Memory B cell (primary cell): ENCODE results near the gene KRTAP13-1.

ENCODE experiments used
- ATAC-seq: fragments of 150-1000 bp; cut with Tn5 transposase; 2 replicates; pipeline ENCODE4 v1.10.0; 2021; ENCODE audit warnings: low read depth, mild to moderate bottlenecking, moderate library complexity
- DNase-seq, 2 donors: peaks; one replicate each; pipeline ENCODE4 v3.0.0; 2022; ENCODE audit warnings: low spot score in 2 of 2
- H3K27ac Mint-ChIP-seq: one replicate; pipeline ENCODE4 v1.8.0; 2022; ENCODE audit warnings: mild to moderate bottlenecking, moderate library complexity, mixed read lengths
- H3K27me3 Mint-ChIP-seq: one replicate; pipeline ENCODE4 v1.8.0; 2022; ENCODE audit warnings: mixed read lengths
- H3K36me3 Mint-ChIP-seq: one replicate; pipeline ENCODE4 v1.8.0; 2022; ENCODE audit warnings: mild to moderate bottlenecking, mixed read lengths
- H3K4me1 Mint-ChIP-seq: one replicate; pipeline ENCODE4 v1.8.0; 2022; ENCODE audit warnings: mixed read lengths
- H3K4me3 Mint-ChIP-seq: one replicate; pipeline ENCODE4 v1.8.0; 2022; ENCODE audit warnings: mild to moderate bottlenecking, moderate library complexity, mixed read lengths
- H3K9me3 Mint-ChIP-seq: one replicate; pipeline ENCODE4 v1.8.0; 2022; ENCODE audit warnings: mixed read lengths

The KRTAP13-1 gene, protein sequence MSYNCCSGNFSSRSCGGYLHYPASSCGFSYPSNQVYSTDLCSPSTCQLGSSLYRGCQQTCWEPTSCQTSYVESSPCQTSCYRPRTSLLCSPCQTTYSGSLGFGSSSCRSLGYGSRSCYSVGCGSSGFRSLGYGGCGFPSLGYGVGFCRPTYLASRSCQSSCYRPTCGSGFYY

DNA sequence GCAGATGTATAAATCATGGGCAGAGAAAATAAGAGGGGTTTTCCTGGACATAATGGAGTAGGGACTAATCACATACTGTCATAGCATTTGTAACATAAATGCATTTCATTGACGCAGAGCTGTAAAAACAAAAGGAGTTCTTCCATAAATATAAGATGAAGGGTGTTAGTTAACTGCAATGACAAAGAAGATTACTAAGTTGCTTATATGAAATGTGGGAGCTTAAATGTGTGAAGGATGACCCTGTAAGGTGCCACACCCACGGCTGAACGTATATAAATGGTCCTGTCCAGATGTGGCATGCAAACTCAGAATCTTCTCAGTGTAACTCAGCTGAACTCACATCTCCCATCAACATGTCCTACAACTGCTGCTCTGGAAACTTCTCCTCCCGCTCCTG, at the start of gene KRTAP13-1:
Gene KRTAP13-1, plus strand, starts transcription at position 301 of the 400 bp plus-strand sequence. Its CDS starts 56 bp downstream, at position 357.
- no peaks in the 10 kb centered on the region for H3K36me3 Mint-ChIP-seq

DNA sequence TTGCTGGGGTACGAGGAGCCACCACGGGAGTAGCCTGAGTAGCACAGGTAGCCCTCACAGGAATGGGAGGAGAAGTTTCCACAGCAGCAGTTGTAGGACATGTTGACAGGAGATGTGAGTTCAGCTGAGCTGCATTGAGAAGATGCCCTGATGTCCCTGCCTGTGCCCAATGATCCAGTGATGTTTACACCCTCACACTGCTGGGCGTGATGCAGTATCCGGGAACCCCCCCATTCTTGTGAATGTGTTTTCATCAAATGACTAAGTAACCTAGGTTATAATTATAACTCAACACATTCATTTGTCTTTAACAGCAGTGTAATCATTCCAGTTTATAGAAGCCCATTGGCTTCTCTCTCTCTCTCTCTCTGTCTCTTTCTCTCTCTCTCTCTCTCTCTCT, 47.3 kb upstream of the KRTAP13-1 start, which contains the start of gene KRTAP23-1:
Gene KRTAP23-1, minus strand, starts transcription at position 101 of the 400 bp plus-strand sequence. Its CDS starts 0 bp downstream, at position 101.
- no peaks in the 10 kb centered on the region for H3K36me3 Mint-ChIP-seq
- no peak within 1 kb of the TSS for H3K4me3 Mint-ChIP-seq
- no peaks in the 10 kb centered on the region for H3K27me3 Mint-ChIP-seq
- DNase-seq (no peak), ATAC-seq (no peak)
- H3K27ac Mint-ChIP-seq: no peak within 1 kb of the TSS
- no peaks in the 10 kb centered on the region for H3K4me1 Mint-ChIP-seq
- H3K9me3 Mint-ChIP-seq: peaks cover 2% of the 10 kb centered on the region

More for the DNA sequence above, at the start of gene KRTAP13-1:
- H3K9me3 Mint-ChIP-seq: peaks cover 4% of the 10 kb centered on the region
- no peaks in the 10 kb centered on the region for H3K27me3 Mint-ChIP-seq
- ATAC-seq: no peak
- H3K27ac Mint-ChIP-seq: no peak within 1 kb of the TSS
- no peak for DNase-seq
- H3K4me1 Mint-ChIP-seq: no peaks in the 10 kb centered on the region
- H3K4me3 Mint-ChIP-seq: no peak within 1 kb of the TSS

DNA sequence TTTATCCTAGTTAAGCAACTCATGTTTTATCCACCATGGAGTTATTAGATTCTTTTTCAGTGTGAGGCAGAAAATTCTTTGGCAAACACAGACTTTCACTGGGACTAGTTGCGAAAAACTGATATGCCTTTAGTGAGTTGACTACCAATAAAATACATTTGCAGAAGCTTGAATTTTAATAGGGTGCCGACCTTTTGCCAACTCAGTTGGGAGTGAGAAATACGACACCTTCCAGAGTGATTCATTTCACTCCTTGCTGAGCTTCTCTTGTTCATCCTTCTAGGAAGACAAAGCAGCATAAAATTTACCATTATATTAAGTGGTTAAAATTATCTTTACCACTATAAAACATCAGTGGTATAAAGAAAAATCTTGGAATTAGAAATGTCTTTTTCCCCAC, 46.3 kb upstream of the KRTAP13-1 start:
- H3K9me3 Mint-ChIP-seq: peaks cover 6% of the 10 kb centered on the region
- DNase-seq (no peak), ATAC-seq (no peak)
- no peak overlapping the region for H3K4me3 Mint-ChIP-seq
- no peaks in the 10 kb centered on the region for H3K36me3 Mint-ChIP-seq
- H3K4me1 Mint-ChIP-seq: no peaks in the 10 kb centered on the region
- no peaks in the 10 kb centered on the region for H3K27me3 Mint-ChIP-seq
- no peak overlapping the region for H3K27ac Mint-ChIP-seq

DNA sequence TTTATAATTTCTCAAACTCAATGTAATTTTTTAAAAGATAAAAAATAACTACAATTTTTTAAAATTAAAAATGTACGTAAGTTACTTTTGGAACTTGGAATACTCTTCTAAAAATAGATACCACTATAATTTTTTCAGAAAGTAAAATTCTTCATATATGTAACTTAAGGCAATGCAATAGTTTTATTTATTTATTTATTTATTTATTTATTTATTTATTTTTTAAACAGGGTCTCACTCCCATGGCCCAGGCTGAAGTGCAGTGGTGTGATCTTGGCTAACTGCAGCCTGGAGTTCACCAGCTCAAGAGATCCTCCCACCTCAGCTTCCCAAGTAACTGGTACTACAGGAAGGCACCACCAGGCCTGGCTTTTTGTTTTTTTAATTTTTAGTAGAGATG, 44.3 kb upstream of the KRTAP13-1 start:
- ATAC-seq (no peak), DNase-seq (no peak)
- Mint-ChIP-seq H3K36me3 (no peaks in the 10 kb centered on the region), H3K27me3 (no peaks in the 10 kb centered on the region), H3K4me1 (no peaks in the 10 kb centered on the region), H3K9me3 (peaks cover 6% of the 10 kb centered on the region), H3K27ac (no peak overlapping the region), H3K4me3 (no peak overlapping the region)

DNA sequence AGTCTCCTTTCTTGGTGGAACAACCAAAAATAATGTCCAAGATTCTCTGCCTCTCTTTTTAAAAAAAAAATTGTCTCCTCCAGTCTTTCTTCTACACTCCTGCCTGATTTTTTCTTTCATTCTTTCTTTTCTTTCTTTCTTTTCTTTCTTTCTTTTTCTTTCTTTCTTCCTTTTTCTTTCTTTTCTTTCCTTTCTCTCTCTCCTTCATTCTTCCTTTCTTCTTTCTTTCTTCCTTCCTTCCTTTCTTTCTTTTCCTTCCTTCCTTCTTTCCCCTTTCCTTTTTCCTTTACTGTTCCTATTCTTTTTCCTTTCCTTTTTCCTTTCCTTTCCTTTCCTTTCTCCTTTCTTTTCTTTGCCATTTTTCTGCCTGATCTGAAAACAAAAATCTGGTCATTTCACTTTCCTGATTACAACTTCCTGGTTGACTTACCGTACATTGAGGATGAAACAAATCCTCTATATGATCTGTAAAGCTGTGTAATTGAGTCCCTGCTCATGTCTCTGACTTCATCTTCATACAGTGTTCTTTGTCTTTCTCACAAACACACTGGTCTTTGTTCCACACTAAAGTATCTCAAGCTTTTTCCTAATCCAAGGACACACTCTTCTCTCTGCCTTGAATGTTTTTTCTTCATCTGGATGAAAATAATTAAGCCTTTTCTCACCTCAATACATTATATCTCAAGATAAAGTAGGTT, 41.4 kb upstream of the KRTAP13-1 start:
- H3K4me3 Mint-ChIP-seq: no peak overlapping the region
- no peaks in the 10 kb centered on the region for H3K27me3 Mint-ChIP-seq
- peaks cover 6% of the 10 kb centered on the region for H3K9me3 Mint-ChIP-seq
- DNase-seq (no peak), ATAC-seq (no peak)
- no peak overlapping the region for H3K27ac Mint-ChIP-seq
- H3K36me3 Mint-ChIP-seq: no peaks in the 10 kb centered on the region
- H3K4me1 Mint-ChIP-seq: no peaks in the 10 kb centered on the region

DNA sequence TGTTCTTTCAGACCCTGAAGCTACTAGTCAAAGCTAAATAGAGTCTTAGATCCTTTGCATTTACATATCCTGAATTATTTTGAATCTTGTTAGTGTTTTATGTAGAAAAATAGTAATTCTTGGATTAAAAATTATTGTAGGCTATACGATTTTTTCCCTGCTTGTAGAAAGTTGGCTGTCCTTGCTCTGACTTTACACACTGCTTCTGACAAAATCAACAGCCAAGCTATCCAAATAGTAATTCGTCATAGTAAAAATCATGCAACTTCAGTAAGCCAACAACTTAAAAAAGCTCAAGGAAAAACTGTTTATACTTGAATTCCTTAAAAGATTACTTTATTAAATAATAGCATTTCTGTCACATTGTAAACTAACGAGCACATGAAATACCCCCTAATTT, 39.9 kb upstream of the KRTAP13-1 start:
- H3K36me3 Mint-ChIP-seq: no peaks in the 10 kb centered on the region
- peaks cover 6% of the 10 kb centered on the region for H3K9me3 Mint-ChIP-seq
- no peaks in the 10 kb centered on the region for H3K27me3 Mint-ChIP-seq
- no peaks in the 10 kb centered on the region for H3K4me1 Mint-ChIP-seq
- no peak overlapping the region for H3K4me3 Mint-ChIP-seq
- no peak overlapping the region for H3K27ac Mint-ChIP-seq
- no peak for ATAC-seq
- no peak for DNase-seq

DNA sequence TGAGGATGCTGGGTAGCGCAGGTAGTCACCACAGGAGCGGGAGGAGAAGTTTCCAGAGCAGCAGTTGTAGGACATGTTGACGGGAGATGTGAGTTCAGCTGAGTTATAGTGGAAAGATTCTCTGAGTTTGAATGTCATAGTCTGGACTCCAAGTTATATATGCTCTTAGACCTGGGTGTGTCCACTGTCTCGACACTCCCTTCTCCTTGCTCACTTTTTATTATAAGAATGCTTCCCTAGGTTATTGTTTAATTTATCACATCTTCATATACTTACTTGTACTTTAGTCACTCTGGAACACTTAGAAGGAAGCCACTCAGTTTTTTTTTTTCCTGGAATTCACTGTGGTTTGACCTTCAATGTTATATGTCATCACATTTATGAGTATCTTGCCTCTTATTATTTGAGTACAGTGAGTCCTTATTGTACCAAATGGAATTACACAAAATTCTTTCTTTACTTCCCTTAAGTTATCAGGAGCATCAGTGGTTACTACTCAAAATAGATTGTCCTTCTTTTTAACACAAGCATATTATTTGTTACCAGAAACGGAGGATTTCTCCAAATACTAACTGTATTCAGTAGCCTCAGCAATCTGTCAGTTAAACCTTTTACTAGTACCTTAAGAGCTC, 23.6 kb upstream of the KRTAP13-1 start, which contains the start of gene KRTAP13-2:
Gene KRTAP13-2, minus strand, starts transcription at position 133 of the 632 bp plus-strand sequence. Its CDS starts 58 bp downstream, at position 75.
- H3K27ac Mint-ChIP-seq: no peak within 1 kb of the TSS
- H3K27me3 Mint-ChIP-seq: no peaks in the 10 kb centered on the region
- H3K9me3 Mint-ChIP-seq: peaks cover 3% of the 10 kb centered on the region
- H3K36me3 Mint-ChIP-seq: no peaks in the 10 kb centered on the region
- DNase-seq (no peak), ATAC-seq (no peak)
- H3K4me3 Mint-ChIP-seq: no peak within 1 kb of the TSS
- H3K4me1 Mint-ChIP-seq: no peaks in the 10 kb centered on the region

DNA sequence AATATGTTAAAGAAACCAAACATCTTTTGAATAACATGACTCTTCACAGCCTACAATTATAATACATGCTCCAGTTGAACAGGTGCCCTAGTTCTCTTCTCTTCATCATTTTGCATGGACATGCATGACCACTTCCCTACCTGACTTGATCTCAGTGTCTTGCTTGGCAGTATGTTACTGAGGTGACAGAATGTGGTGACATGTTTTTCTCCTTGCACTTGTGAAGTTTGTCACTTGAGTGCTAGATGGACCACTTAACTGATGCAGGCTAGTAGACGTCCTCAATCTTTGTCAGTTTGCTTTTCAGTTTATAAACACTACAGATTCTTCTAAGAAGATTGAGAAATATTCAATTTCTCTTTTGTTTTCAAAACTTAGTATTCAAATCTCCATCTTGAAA, 13.6 kb upstream of the KRTAP13-1 start:
- no peak for DNase-seq
- no peak for ATAC-seq
- Mint-ChIP-seq H3K27me3 (no peaks in the 10 kb centered on the region), H3K9me3 (peaks cover 2% of the 10 kb centered on the region), H3K4me3 (no peak overlapping the region), H3K27ac (no peak overlapping the region), H3K4me1 (no peaks in the 10 kb centered on the region), H3K36me3 (no peaks in the 10 kb centered on the region)

DNA sequence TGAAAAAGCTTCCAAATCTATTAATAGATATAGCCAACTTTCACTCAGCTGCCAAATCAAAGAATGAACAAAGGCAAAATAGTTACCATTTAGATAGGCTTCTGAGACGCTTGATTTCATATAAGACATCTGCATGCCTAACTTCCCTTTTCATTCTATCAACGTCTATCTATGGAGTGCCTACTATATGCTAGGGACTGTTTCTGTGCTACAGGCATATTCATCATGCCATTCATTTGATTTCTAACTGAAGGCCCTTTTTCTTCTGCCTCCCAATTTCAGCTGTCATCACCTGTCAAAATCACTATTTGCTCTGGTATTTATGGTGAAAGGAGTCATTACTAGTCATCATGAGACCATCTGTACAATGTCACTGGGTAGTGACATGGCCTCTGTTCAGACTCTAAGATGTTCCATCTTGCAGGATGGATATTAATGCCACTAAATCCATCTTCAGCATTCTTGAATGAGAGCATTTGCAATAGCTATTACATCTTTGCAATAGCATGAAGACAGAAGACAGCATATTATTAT, 4.3 kb upstream of the KRTAP13-1 start:
- DNase-seq (no peak), ATAC-seq (no peak)
- H3K9me3 Mint-ChIP-seq: peaks cover 10% of the 10 kb centered on the region
- no peak overlapping the region for H3K27ac Mint-ChIP-seq
- no peak overlapping the region for H3K4me3 Mint-ChIP-seq
- no peaks in the 10 kb centered on the region for H3K27me3 Mint-ChIP-seq
- H3K4me1 Mint-ChIP-seq: no peaks in the 10 kb centered on the region
- H3K36me3 Mint-ChIP-seq: no peaks in the 10 kb centered on the region

DNA sequence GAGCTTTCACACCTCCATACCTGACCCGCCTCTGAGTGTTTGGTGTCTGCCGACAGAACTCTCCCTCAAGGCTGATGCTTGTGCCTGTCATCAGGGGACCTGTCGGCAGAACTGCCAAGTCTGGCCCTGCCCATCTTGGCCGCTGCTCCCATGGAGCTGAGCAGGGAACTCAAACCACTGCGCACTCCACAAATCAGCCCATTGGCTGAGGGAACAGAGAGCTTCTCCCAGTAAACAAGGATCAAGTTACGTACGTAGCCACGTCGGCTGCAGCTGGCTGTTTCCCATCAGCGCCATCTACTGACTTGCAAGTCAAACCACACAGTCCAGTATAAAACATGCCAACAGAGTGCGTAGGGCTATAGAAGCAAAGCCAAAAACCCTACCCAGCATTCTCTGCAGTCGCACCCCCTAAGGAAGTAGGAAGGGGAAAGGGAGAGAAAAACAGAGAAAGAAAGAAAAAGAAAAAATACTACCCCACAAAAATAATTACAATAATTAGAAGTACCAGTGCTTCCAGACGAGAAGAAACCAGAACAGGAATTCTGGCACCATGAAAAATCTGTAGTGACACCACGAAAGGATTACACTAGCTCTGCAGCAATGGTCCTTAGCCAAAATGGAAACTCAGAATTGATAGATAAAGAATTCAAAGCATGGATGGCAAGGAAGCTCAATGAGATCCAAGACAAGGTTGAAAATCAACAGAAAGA, 13.1 kb downstream of the KRTAP13-1 start:
- no peak for DNase-seq
- H3K4me1 Mint-ChIP-seq: no peaks in the 10 kb centered on the region
- H3K9me3 Mint-ChIP-seq: peaks cover 5% of the 10 kb centered on the region
- H3K36me3 Mint-ChIP-seq: no peaks in the 10 kb centered on the region
- H3K4me3 Mint-ChIP-seq: no peak overlapping the region
- H3K27me3 Mint-ChIP-seq: no peaks in the 10 kb centered on the region
- no peak overlapping the region for H3K27ac Mint-ChIP-seq
- ATAC-seq: no peak

DNA sequence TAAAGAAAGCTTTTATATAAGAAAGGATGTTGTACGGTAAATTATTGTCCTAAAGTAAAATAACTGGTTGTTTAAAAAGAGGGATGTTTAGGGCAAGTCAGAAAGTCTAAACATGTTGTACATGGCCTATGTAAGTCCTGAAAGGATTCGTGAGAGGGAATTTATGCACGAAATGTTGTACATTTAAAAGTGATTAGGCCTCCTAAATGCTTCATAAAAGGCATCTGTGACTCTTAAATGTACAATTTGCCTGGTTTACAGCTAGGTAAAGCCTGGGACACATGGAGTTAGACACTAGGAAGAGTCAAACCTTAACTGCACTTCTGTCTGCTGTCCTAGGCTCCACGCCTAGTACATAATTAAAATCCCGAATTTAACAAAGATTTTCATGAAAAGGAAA, 20.2 kb downstream of the KRTAP13-1 start:
- ATAC-seq: no peak
- Mint-ChIP-seq H3K4me1 (no peaks in the 10 kb centered on the region), H3K27ac (no peak overlapping the region), H3K27me3 (no peaks in the 10 kb centered on the region), H3K36me3 (no peaks in the 10 kb centered on the region), H3K4me3 (no peak overlapping the region), H3K9me3 (no peaks in the 10 kb centered on the region)
- no peak for DNase-seq

DNA sequence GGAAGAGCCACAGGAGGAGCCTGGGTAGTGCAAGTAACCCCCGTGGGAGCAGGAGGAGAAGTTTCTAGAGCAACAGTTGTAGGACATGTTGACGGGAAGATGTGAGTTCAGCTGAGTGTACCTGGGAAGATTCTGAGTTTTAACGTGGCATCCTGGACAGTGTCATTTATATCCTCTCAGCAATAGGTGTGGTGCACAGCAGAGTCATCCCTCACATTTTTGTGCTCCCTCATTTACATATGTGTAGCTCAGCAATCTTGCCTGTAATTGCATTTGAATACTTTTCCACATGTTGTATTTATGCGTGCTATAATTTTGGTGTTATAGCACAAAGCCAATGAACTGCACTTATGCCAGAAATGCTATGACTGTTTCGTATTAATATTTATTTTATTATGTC, 30.0 kb downstream of the KRTAP13-1 start, which contains the start of gene KRTAP13-3:
Gene KRTAP13-3, minus strand, starts transcription at position 101 of the 400 bp plus-strand sequence. Its CDS starts 14 bp downstream, at position 87.
- ATAC-seq (no peak), DNase-seq (no peak)
- H3K4me3 Mint-ChIP-seq: no peak within 1 kb of the TSS
- no peak within 1 kb of the TSS for H3K27ac Mint-ChIP-seq
- H3K36me3 Mint-ChIP-seq: no peaks in the 10 kb centered on the region
- no peaks in the 10 kb centered on the region for H3K4me1 Mint-ChIP-seq
- peaks cover 2% of the 10 kb centered on the region for H3K9me3 Mint-ChIP-seq
- no peaks in the 10 kb centered on the region for H3K27me3 Mint-ChIP-seq

DNA sequence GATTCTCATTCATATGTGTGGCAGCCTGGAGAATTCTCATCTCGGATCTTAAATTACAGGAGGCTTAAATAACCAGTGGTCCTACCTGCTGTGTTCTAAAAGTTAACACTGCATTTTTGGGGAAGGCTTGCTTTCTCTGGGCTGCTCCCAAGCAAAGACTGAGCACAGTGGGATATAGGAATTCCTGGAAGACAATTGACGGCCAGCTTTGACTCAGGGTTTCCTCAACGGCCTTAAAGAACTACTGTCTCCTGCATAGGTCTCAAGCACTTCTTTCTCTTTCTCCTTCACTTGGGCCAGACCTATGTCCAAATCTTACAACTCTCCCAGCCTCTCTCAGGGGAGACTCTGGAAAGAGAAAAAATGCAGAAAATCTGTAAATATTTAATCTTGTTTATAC, 30.9 kb downstream of the KRTAP13-1 start:
- no peak overlapping the region for H3K4me3 Mint-ChIP-seq
- ATAC-seq: no peak
- no peaks in the 10 kb centered on the region for H3K4me1 Mint-ChIP-seq
- no peaks in the 10 kb centered on the region for H3K36me3 Mint-ChIP-seq
- H3K9me3 Mint-ChIP-seq: peaks cover 2% of the 10 kb centered on the region
- no peak overlapping the region for H3K27ac Mint-ChIP-seq
- H3K27me3 Mint-ChIP-seq: no peaks in the 10 kb centered on the region
- no peak for DNase-seq
